SK-N-SH treated with all-trans-retinoic acid at 6 μM for 48 hours (cell line): ENCODE data around the gene CATSPERZ.

Experiments
- ATAC-seq: fragments of 200-7000 bp; cut with Tn5 transposase; 3 replicates; pipeline ENCODE4 v1.9.1; 2020; ENCODE audit warnings: mild to moderate bottlenecking, moderate library complexity
- ARNTL ChIP-seq: fragments of 450-650 bp; formaldehyde crosslinking; IDR thresholded peaks from 2 replicates; pipeline ENCODE4 v1.5.0; 2020; ENCODE audit warnings: low read depth, mild to moderate bottlenecking, moderate library complexity, borderline replicate concordance
- BACH2 ChIP-seq: fragments of 250-450 bp; sonication (Bioruptor Pico); IDR thresholded peaks from 2 replicates; pipeline ENCODE4 v1.9.0; 2021; ENCODE audit warnings: mild to moderate bottlenecking, borderline replicate concordance
- CSDC2 ChIP-seq: fragments of 250-450 bp; sonication (Bioruptor Pico); IDR thresholded peaks from 2 replicates; pipeline ENCODE4 v1.5.0; 2020; ENCODE audit warnings: mild to moderate bottlenecking, moderate library complexity
- ESRRG ChIP-seq: fragments of 250-450 bp; sonication (Bioruptor Pico); IDR thresholded peaks from 2 replicates; pipeline ENCODE4 v1.6.1; 2021; ENCODE audit warnings: mild to moderate bottlenecking
- GLIS3 ChIP-seq: fragments of 250-450 bp; sonication (Bioruptor Pico); IDR thresholded peaks from 2 replicates; pipeline ENCODE4 v1.5.0; 2020; ENCODE audit warnings: mild to moderate bottlenecking, moderate library complexity
- ISL1 ChIP-seq: fragments of 250-450 bp; sonication (Bioruptor Pico); IDR thresholded peaks from 2 replicates; pipeline ENCODE4 v2.1.2; 2022; ENCODE audit warnings: mild to moderate bottlenecking, moderate library complexity
- OSR1 ChIP-seq: fragments of 250-450 bp; sonication (Bioruptor Pico); IDR thresholded peaks from 2 replicates; pipeline ENCODE4 v1.8.0; 2022; ENCODE audit warnings: moderate library complexity, mild to moderate bottlenecking, inconsistent platforms
- PPARA ChIP-seq: fragments of 250-450 bp; sonication (Bioruptor Pico); IDR thresholded peaks from 2 replicates; pipeline ENCODE4 v1.5.0; 2020; ENCODE audit warnings: mild to moderate bottlenecking, borderline replicate concordance
- RARB ChIP-seq: fragments of 250-450 bp; sonication (Bioruptor Pico); IDR thresholded peaks from 2 replicates; pipeline ENCODE4 v1.8.0; 2021; ENCODE audit warnings: mild to moderate bottlenecking, moderate library complexity
- SNAI2 ChIP-seq: fragments of 250-450 bp; sonication (Bioruptor Pico); IDR thresholded peaks from 2 replicates; pipeline ENCODE4 v1.5.0; 2020; ENCODE audit warnings: mild to moderate bottlenecking, moderate library complexity
- TCF4 ChIP-seq: fragments of 250-450 bp; sonication (Bioruptor Pico); IDR thresholded peaks from 2 replicates; pipeline ENCODE4 v1.8.0; 2021; ENCODE audit warnings: mild to moderate bottlenecking, moderate library complexity, borderline replicate concordance
- TOX ChIP-seq: fragments of 250-450 bp; sonication (Bioruptor Pico); IDR thresholded peaks from 2 replicates; pipeline ENCODE4 v1.8.0; 2021; ENCODE audit warnings: mild to moderate bottlenecking, moderate library complexity, borderline replicate concordance
- ZC3H10 ChIP-seq: fragments of 250-450 bp; sonication (Bioruptor Pico); IDR thresholded peaks from 2 replicates; pipeline ENCODE4 v1.5.1; 2021; ENCODE audit warnings: mild to moderate bottlenecking, moderate library complexity
- ZFP3 ChIP-seq: fragments of 250-450 bp; sonication (Bioruptor Pico); IDR thresholded peaks from 2 replicates; pipeline ENCODE4 v1.5.0; 2020; ENCODE audit warnings: mild to moderate bottlenecking, moderate library complexity
- ZFP30 ChIP-seq: fragments of 450-650 bp; formaldehyde crosslinking; IDR thresholded peaks from 2 replicates; pipeline ENCODE4 v1.5.0; 2022; ENCODE audit warnings: mild to moderate bottlenecking, moderate library complexity
- ZNF565 ChIP-seq: fragments of 450-650 bp; formaldehyde crosslinking; conservative IDR thresholded peaks from 2 replicates; pipeline ENCODE4 v1.5.0; 2020; ENCODE audit warnings: low read depth, mild to moderate bottlenecking, moderate library complexity
- ZNF70 ChIP-seq: fragments of 450-650 bp; formaldehyde crosslinking; IDR thresholded peaks from 2 replicates; pipeline ENCODE4 v1.5.0; 2020; ENCODE audit warnings: mild to moderate bottlenecking, moderate library complexity
- ZNF8 ChIP-seq: fragments of 450-650 bp; formaldehyde crosslinking; IDR thresholded peaks from 2 replicates; pipeline ENCODE4 v1.5.0; 2020; ENCODE audit warnings: mild to moderate bottlenecking, moderate library complexity
- TF ChIP-seq, protein P1 (sequence below): fragments of 250-450 bp; sonication (Bioruptor Pico); IDR thresholded peaks from 2 replicates; pipeline ENCODE4 v1.5.1; 2020; ENCODE audit warnings: low read depth, mild to moderate bottlenecking, moderate library complexity
- TF ChIP-seq, protein P2 (sequence below): fragments of 250-450 bp; sonication (Bioruptor Pico); IDR thresholded peaks from 2 replicates; pipeline ENCODE4 v1.8.0; 2020; ENCODE audit warnings: mild to moderate bottlenecking, moderate library complexity, borderline replicate concordance
- TF ChIP-seq, protein P3 (sequence below): fragments of 250-450 bp; sonication (Bioruptor Pico); IDR thresholded peaks from 2 replicates; pipeline ENCODE4 v1.5.0; 2020; ENCODE audit warnings: mild to moderate bottlenecking, moderate library complexity
- TF ChIP-seq, protein P4 (sequence below): fragments of 250-450 bp; sonication (Bioruptor Pico); IDR thresholded peaks from 2 replicates; pipeline ENCODE4 v1.8.0; 2021; ENCODE audit warnings: low read depth, mild to moderate bottlenecking, moderate library complexity, borderline replicate concordance

The CATSPERZ gene

DNA sequence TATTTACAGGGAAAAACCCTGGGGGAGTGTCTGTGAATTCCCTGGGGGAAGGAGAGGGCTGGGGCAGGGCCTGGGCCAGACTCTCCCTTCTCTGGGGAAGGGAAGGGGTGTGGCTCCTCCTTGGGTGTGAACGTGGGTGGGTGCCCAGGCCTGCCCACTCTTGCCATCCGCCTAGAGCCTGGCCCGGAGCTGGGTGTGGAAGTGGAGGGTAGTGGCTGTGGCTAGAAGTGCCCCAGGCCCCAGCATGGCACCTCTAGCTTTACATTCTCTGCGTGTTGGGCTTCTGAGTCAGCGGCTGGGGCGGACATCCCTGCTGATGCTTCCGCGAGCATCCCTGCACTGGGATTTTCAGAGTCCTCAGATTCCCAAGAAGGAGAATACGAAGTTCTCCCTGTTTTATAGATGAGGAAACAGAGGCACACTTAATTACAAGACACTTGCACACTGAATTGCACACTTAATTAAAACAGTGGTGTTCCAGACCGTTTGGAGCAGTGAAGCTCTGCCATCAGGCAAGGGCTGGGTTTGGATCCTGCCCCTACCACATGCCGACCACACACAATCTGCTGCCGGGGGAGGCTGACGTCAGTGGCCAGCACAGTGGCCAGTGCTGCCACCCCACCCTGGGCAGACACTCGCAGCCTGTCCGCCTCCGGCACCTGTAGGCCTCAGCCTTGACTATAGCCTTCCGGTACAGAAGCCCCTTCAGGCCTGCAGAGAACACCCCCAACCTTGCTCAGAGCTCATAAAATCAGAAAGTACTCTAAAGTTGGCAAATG lies 23.3 kb upstream of the CATSPERZ start:
- no peak for ATAC-seq
- TF ChIP-seq CSDC2 (CRISPR knock-in tag) (no peak), ZNF8 (no peak), ZFP3 (CRISPR knock-in tag) (no peak), ZNF70 (CRISPR knock-in tag) (no peak), PPARA (no peak), ZNF565 (CRISPR knock-in tag) (no peak), OSR1 (CRISPR knock-in tag) (no peak), TCF4 (CRISPR knock-in tag) (no peak), SNAI2 (CRISPR knock-in tag) (no peak), RARB (CRISPR knock-in tag) (no peak), TOX (no peak), ZC3H10 (no peak), BACH2 (CRISPR knock-in tag) (no peak), ARNTL (CRISPR knock-in tag) (no peak), ISL1 (CRISPR knock-in tag) (no peak)
- TF ChIP-seq, protein P1, sequence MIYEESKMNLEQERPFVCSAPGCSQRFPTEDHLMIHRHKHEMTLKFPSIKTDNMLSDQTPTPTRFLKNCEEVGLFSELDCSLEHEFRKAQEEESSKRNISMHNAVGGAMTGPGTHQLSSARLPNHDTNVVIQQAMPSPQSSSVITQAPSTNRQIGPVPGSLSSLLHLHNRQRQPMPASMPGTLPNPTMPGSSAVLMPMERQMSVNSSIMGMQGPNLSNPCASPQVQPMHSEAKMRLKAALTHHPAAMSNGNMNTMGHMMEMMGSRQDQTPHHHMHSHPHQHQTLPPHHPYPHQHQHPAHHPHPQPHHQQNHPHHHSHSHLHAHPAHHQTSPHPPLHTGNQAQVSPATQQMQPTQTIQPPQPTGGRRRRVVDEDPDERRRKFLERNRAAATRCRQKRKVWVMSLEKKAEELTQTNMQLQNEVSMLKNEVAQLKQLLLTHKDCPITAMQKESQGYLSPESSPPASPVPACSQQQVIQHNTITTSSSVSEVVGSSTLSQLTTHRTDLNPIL, result no peak
- TF ChIP-seq, protein P2, sequence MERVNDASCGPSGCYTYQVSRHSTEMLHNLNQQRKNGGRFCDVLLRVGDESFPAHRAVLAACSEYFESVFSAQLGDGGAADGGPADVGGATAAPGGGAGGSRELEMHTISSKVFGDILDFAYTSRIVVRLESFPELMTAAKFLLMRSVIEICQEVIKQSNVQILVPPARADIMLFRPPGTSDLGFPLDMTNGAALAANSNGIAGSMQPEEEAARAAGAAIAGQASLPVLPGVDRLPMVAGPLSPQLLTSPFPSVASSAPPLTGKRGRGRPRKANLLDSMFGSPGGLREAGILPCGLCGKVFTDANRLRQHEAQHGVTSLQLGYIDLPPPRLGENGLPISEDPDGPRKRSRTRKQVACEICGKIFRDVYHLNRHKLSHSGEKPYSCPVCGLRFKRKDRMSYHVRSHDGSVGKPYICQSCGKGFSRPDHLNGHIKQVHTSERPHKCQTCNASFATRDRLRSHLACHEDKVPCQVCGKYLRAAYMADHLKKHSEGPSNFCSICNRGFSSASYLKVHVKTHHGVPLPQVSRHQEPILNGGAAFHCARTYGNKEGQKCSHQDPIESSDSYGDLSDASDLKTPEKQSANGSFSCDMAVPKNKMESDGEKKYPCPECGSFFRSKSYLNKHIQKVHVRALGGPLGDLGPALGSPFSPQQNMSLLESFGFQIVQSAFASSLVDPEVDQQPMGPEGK, result no peak

DNA sequence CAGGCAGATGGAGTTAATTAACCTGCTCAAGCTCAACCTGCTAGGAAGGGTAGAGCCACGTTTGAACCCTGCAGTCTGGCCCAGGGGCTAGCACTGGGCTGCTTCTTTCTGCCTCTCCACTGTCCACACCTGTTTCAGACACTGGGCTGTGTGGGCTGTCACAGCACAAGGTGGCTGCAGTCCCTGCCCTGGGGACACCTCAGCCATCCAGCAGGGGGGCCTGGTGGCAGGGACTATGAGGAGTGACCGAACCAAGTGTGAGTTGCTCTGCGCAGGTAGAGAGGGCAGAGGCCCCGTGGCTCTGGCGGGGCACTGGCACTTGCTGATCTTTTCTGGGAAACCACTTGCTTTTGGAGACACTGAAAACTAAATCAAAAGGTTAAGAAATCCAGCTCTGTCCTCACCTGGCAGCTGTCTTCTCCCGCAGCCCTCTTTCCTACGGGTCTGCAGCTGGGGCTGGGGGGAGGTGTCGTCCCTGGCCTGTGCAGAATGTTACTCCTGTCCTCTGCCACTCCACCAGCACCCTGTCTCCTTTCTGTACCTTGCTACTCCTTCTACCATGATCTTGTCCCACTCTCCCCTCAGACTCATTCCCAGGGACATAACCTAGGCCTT lies 21.5 kb upstream of the CATSPERZ start:
- no peak for ATAC-seq
- TF ChIP-seq ZFP30 (no peak), ARNTL (CRISPR knock-in tag) (no peak), TOX (no peak), ZNF8 (no peak), BACH2 (CRISPR knock-in tag) (no peak), ZFP3 (CRISPR knock-in tag) (no peak), RARB (CRISPR knock-in tag) (no peak), ZNF70 (CRISPR knock-in tag) (no peak), ESRRG (no peak), GLIS3 (CRISPR knock-in tag) (no peak), ISL1 (CRISPR knock-in tag) (no peak), OSR1 (CRISPR knock-in tag) (no peak), ZNF565 (CRISPR knock-in tag) (no peak), PPARA (no peak), CSDC2 (CRISPR knock-in tag) (no peak)
- TF ChIP-seq, protein P3, sequence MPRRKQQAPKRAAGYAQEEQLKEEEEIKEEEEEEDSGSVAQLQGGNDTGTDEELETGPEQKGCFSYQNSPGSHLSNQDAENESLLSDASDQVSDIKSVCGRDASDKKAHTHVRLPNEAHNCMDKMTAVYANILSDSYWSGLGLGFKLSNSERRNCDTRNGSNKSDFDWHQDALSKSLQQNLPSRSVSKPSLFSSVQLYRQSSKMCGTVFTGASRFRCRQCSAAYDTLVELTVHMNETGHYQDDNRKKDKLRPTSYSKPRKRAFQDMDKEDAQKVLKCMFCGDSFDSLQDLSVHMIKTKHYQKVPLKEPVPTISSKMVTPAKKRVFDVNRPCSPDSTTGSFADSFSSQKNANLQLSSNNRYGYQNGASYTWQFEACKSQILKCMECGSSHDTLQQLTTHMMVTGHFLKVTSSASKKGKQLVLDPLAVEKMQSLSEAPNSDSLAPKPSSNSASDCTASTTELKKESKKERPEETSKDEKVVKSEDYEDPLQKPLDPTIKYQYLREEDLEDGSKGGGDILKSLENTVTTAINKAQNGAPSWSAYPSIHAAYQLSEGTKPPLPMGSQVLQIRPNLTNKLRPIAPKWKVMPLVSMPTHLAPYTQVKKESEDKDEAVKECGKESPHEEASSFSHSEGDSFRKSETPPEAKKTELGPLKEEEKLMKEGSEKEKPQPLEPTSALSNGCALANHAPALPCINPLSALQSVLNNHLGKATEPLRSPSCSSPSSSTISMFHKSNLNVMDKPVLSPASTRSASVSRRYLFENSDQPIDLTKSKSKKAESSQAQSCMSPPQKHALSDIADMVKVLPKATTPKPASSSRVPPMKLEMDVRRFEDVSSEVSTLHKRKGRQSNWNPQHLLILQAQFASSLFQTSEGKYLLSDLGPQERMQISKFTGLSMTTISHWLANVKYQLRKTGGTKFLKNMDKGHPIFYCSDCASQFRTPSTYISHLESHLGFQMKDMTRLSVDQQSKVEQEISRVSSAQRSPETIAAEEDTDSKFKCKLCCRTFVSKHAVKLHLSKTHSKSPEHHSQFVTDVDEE (CRISPR knock-in tag), result no peak
- TF ChIP-seq, protein P4, sequence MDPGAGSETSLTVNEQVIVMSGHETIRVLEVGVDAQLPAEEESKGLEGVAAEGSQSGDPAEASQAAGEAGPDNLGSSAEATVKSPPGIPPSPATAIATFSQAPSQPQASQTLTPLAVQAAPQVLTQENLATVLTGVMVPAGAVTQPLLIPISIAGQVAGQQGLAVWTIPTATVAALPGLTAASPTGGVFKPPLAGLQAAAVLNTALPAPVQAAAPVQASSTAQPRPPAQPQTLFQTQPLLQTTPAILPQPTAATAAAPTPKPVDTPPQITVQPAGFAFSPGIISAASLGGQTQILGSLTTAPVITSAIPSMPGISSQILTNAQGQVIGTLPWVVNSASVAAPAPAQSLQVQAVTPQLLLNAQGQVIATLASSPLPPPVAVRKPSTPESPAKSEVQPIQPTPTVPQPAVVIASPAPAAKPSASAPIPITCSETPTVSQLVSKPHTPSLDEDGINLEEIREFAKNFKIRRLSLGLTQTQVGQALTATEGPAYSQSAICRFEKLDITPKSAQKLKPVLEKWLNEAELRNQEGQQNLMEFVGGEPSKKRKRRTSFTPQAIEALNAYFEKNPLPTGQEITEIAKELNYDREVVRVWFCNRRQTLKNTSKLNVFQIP, result no peak
- TF ChIP-seq, protein P2, result no peak
- TF ChIP-seq, all 23 proteins: peak for 0
